ENCODE measurements around the gene UBXN11.

GRCh38 chr1:26317146-26317545, 10.7 kb upstream of the UBXN11 start:
- TF ChIP-seq CTCF (IDR thresholded peaks at IDR 0.05) (no peak), POLR2A (IDR thresholded peaks at IDR 0.05) (no peak), EP300 (IDR thresholded peaks at IDR 0.05) (no peak)

Data from tibial nerve (tissue), 4 donors.